Right hindlimb (tissue), 1 donor: ENCODE results near the gene CYP27B1.
"Not testable (repeated sequence)": the region's sequence is repeated elsewhere in the genome, so short reads cannot be mapped to it uniquely, and the experiment has no call there.

Experiments
- DNase-seq: peaks from one replicate; pipeline ENCODE4 v3.0.0-alpha.2; 2018

CYP27B1 gene

DNA sequence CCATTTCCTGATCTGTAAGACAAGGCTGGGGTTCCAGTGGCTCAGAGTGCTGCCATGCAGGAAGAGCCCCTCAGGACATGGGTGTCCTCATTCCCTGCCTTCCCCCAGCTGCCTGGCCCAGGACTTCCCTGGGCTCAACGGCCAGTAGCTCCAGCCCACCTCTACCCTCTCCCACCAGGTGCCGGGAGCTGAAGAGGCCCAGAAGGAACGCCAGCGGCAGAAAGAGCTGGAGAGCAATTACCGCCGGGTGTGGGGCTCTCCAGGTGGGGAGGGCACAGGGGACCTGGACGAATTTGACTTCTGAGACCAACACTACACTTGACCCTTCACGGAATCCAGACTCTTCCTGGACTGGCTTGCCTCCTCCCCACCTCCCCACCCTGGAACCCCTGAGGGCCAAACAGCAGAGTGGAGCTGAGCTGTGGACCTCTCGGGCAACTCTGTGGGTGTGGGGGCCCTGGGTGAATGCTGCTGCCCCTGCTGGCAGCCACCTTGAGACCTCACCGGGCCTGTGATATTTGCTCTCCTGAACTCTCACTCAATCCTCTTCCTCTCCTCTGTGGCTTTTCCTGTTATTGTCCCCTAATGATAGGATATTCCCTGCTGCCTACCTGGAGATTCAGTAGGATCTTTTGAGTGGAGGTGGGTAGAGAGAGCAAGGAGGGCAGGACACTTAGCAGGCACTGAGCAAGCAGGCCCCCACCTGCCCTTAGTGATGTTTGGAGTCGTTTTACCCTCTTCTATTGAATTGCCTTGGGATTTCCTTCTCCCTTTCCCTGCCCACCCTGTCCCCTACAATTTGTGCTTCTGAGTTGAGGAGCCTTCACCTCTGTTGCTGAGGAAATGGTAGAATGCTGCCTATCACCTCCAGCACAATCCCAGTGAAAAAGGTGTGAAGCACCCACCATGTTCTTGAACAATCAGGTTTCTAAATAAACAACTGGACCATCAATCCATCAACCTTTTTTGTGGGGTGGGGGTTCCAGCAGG is 46.0 kb downstream of the CYP27B1 start:
- DNase-seq: no peak

- DNase-seq: no peak
These were observed 46.9 kb downstream of the CYP27B1 start for GRCh38 chr12:57719777-57720605.

DNA sequence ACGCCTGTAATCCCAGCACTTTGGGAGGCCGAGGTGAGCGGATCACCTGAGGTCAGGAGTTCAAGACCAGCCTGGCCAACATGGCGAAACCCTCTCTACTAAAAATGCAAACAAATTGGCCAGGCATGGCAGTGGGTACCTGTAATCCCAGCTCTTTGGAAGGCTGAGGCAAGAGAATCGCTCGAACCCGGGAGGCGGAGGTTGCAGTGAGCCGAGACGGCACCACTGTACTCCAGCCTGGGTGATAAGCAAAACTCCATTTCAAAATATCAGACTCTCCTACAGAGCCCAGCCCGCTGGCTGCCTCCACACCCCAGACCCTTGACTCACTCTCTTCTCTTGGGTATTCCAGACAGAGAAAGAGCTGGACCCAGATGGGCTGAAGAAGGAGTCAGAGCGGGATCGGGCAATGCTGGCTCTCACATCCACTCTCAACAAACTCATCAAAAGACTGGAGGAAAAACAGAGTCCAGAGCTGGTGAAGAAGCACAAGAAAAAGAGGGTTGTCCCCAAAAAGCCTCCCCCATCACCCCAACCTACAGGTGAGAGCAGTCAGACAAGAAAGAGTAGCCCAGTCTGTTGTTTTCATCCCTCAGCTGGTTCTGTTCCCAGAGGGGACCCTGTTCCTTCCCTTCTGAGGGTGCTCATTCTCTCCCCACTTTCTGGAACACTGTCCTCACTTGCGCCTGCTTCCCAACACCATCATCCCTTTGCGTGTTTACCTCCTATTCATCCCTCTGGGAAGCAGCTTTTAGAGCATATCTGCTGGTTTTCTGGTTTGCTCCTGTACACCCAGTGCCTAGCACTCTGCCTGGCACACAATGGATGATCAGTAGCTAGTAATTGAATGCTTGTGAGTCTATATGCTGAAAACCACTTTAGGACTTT is 48.0 kb downstream of the CYP27B1 start:
- DNase-seq: no peak

GRCh38 chr12:57717846-57718640 is 48.8 kb downstream of the CYP27B1 start:
- no peak for DNase-seq

- DNase-seq: no peak
These were observed 49.7 kb downstream of the CYP27B1 start for GRCh38 chr12:57717131-57717530.

DNA sequence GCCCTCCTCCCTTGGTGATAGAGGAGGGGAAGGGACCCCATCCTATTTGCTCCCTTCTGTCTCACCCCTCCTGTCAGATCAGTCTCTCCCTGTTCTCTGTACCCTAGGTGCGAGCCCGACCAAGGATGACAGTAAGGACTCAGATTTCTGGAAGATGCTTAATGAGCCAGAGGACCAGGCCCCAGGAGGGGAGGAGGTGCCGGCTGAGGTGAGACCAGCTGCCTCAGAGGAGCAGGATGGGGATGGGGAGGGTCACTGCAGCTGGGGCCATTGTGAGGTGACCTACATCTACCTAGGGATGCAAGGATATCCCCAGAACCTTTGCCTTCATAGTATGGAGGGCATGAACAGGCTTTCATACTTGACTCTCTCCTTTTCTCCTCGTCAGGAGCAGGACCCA is 50.6 kb downstream of the CYP27B1 start:
- no peak for DNase-seq

- no peak for DNase-seq
These were observed 51.1 kb downstream of the CYP27B1 start for GRCh38 chr12:57715786-57716185.

GRCh38 chr12:57715036-57715748 is 51.7 kb downstream of the CYP27B1 start:
- not testable (repeated sequence) for DNase-seq

DNA sequence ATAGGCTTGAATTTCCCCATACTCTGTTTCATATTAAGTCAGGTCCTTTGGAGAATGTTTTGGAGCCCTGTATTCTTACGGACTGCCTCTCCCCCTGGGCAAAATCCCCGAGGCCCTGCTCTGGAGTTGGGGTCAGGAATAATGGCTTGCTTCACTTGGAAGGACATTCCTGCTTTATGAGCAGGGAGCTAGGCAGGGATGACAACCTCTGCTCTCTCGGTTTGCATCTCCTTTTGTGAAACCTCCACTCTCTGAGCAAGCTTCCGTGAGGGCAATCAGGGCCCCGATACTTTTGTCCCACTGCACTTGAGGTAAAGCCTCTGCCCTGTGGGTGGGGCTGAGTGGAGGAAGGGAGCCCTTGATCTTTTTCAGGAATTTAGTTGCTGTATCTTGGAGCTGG is 53.7 kb downstream of the CYP27B1 start:
- DNase-seq: no peak

DNA sequence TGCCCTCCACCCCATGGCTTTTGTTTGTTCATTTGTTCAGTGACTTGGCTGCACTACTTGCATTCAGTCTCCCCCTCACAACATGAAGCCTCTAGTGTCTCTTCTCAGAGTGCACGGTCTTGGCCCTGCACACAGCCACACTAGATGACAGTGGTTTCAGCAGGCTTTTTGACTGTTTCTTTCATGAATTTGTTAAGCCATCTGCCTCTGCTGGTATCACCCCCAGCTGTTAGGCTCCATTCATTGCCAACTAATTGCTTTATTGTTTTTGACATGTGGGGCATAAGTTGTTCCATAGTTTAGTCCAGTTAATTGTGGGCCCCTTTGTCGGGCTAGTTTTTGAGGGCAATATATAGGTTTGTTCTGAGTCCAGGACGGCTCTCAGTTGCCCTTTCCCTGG is 54.2 kb downstream of the CYP27B1 start:
- no peak for DNase-seq
